HCT116 (cell line): Measurements from ENCODE around the gene CYP24A1. TPM values are rescaled to one million over a fixed set of nuclear protein-coding genes. Genes with fewer than 3 reads are reported as not detected.

Experiments
- ATAC-seq: fragments of 200-7000 bp; cut with Tn5 transposase; 2 replicates; pipeline ENCODE4 v1.9.1; 2020; ENCODE audit warnings: mild to moderate bottlenecking, moderate library complexity
- BruUV-seq: library from RNA; stranded (reverse); fragments of 400-500 nt; replicated peaks from 2 replicates; lab custom pipeline; 2021; lab: Mats Ljungman, UMichigan
- CTCF ChIA-PET: fragments of 300-600 bp; sonication (Branson Sonifier 250); formaldehyde crosslinking; loops from one replicate; lab custom pipeline; 2021; ENCODE audit warnings: antibody characterized with exemption; lab: Charles Lee
- POLR2A ChIA-PET: fragments of 300-600, 350-600 bp; sonication (Branson Sonifier 250); formaldehyde crosslinking; loops from one replicate; lab custom pipeline; 2021; ENCODE audit warnings: antibody characterized with exemption; lab: Charles Lee
- RAD21 ChIA-PET, 2 experiments: fragments of 300-600 bp; sonication (Branson Sonifier 250); formaldehyde crosslinking; loops; one replicate each; lab custom pipeline; 2023; ENCODE audit warnings: low total read pairs in 2 of 2; ENCODE audit not compliant: uncharacterized antibody in 2 of 2, unreplicated experiment in 2 of 2, low non-redundant PET in 1 of 2; lab: Charles Lee
- DNase-seq: peaks from one replicate; pipeline ENCODE4 v3.0.0-alpha.2; 2010; ENCODE audit warnings: low read depth, low spot score
- H2AFZ ChIP-seq: fragments of 200-600 bp; shearing (Covaris generic), sonication (generic); 2 replicates; pipeline ENCODE4 v1.6.1; 2017; ENCODE audit warnings: low read depth, mixed run types, mixed read lengths, antibody characterized with exemption, low read length; ENCODE audit not compliant: poor library complexity, severe bottlenecking
- H3K27ac ChIP-seq: 2 replicates; pipeline ENCODE4 v1.5.1; 2012; ENCODE audit warnings: low read depth, low read length
- H3K27me3 ChIP-seq: fragments of 200-600 bp; sonication (generic); 2 replicates; pipeline ENCODE4 v1.6.1; 2016; ENCODE audit warnings: mixed run types, low read length, mixed read lengths; ENCODE audit not compliant: insufficient read depth
- H3K36me3 ChIP-seq, 2 experiments: fragments of 200-500 bp in 1 of 2; fragments of 200-600 bp in 1 of 2; sonication (Bioruptor generic) in 1 of 2; sonication (generic) in 1 of 2; 2 replicates each; pipeline versions ENCODE4 v1.5.1 to v1.6.1; 2014 to 2016; ENCODE audit warnings: low read length in 2 of 2, inconsistent platforms in 1 of 2, mixed read lengths in 1 of 2, mixed run types in 1 of 2; ENCODE audit not compliant: insufficient read depth in 2 of 2, control insufficient read depth in 1 of 2
- H3K4me1 ChIP-seq, 2 experiments: fragments of 200-600 bp in 1 of 2; sonication (generic) in 1 of 2; 2 replicates each; pipeline versions ENCODE4 v1.5.1 to v1.6.1; 2012 to 2017; ENCODE audit warnings: low read length in 2 of 2, inconsistent platforms in 1 of 2, mild to moderate bottlenecking in 1 of 2, mixed read lengths in 1 of 2, mixed run types in 1 of 2, moderate library complexity in 1 of 2; ENCODE audit not compliant: insufficient read depth in 2 of 2, control insufficient read depth in 1 of 2
- H3K4me2 ChIP-seq: fragments of 200-600 bp; sonication (generic); 2 replicates; pipeline ENCODE4 v1.6.1; 2017; ENCODE audit warnings: mixed run types, low read length, mixed read lengths
- H3K4me3 ChIP-seq, 2 experiments: fragments of 200-600 bp in 1 of 2; sonication (generic) in 1 of 2; replicated peaks in 1 of 2; 2 replicates each; pipeline ENCODE4 v1.5.1; 2011 to 2016; ENCODE audit warnings: low read length in 2 of 2, control low read depth in 1 of 2, low read depth in 1 of 2, mild to moderate bottlenecking in 1 of 2, mixed read lengths in 1 of 2, mixed run types in 1 of 2
- H3K79me2 ChIP-seq: fragments of 200-600 bp; sonication (generic); 2 replicates; pipeline ENCODE4 v1.6.1; 2017; ENCODE audit warnings: mild to moderate bottlenecking, mixed run types, low read length, moderate library complexity, mixed read lengths; ENCODE audit not compliant: insufficient read depth
- H3K9ac ChIP-seq: fragments of 200-600 bp; sonication (generic); 2 replicates; pipeline ENCODE4 v1.6.1; 2016; ENCODE audit warnings: low read length, mixed read lengths
- H3K9me2 ChIP-seq: fragments of 200-600 bp; sonication (generic), shearing (Covaris generic); 2 replicates; pipeline ENCODE4 v1.6.1; 2017; ENCODE audit warnings: mixed run types, mild to moderate bottlenecking, moderate library complexity; ENCODE audit not compliant: insufficient read depth
- H3K9me3 ChIP-seq, 2 experiments: fragments of 200-500 bp in 1 of 2; fragments of 200-600 bp in 1 of 2; sonication (Bioruptor generic) in 1 of 2; sonication (generic) in 1 of 2; 2 replicates each; pipeline ENCODE4 v1.6.1; 2014 to 2017; ENCODE audit warnings: low read length in 2 of 2, mixed read lengths in 2 of 2, inconsistent platforms in 1 of 2, low read depth in 1 of 2, mild to moderate bottlenecking in 1 of 2, mixed run types in 1 of 2, moderate library complexity in 1 of 2; ENCODE audit not compliant: control insufficient read depth in 1 of 2, insufficient read depth in 1 of 2
- H4K20me1 ChIP-seq: fragments of 200-600 bp; sonication (generic), shearing (Covaris generic); 2 replicates; pipeline ENCODE4 v1.6.1; 2017; ENCODE audit warnings: mixed run types, mild to moderate bottlenecking, moderate library complexity; ENCODE audit not compliant: insufficient read depth
- CEBPB ChIP-seq: IDR thresholded peaks from 2 replicates; pipeline ENCODE4 v1.6.1; 2012; ENCODE audit warnings: low read depth
- EZH2 ChIP-seq: fragments of 200-600 bp; sonication (generic); IDR thresholded peaks from 2 replicates; pipeline ENCODE4 v1.6.1; 2017; ENCODE audit warnings: antibody characterized with exemption, mixed run types
- EZH2phosphoT487 ChIP-seq: fragments of 200-600 bp; IDR thresholded peaks from 2 replicates; pipeline ENCODE4 v1.6.1; 2018; ENCODE audit warnings: antibody characterized with exemption, borderline replicate concordance
- FOSL1 ChIP-seq: IDR thresholded peaks from 2 replicates; pipeline ENCODE4 v1.6.1; 2012; ENCODE audit warnings: low read depth
- JUND ChIP-seq: IDR thresholded peaks from 2 replicates; pipeline ENCODE4 v1.6.1; 2012
- POLR2A ChIP-seq: IDR thresholded peaks from 2 replicates; pipeline ENCODE4 v1.7.0; 2011; ENCODE audit warnings: borderline replicate concordance; ENCODE audit not compliant: insufficient read depth, insufficient read length; ENCODE audit errors: extremely low read depth
- POLR2AphosphoS5 ChIP-seq: IDR thresholded peaks from 2 replicates; pipeline ENCODE4 v1.6.1; 2011; ENCODE audit warnings: mild to moderate bottlenecking, low read depth, low read length, moderate library complexity
- RAD21 ChIP-seq: IDR thresholded peaks from 2 replicates; pipeline ENCODE4 v1.6.1; 2012; ENCODE audit warnings: low read depth, mild to moderate bottlenecking
- SIN3A ChIP-seq: IDR thresholded peaks from 2 replicates; pipeline ENCODE4 v1.6.1; 2012; ENCODE audit warnings: low read depth
- TCF7L2 ChIP-seq: IDR thresholded peaks from 2 replicates; pipeline ENCODE4 v1.7.0; 2011; ENCODE audit warnings: borderline replicate concordance, inconsistent platforms; ENCODE audit not compliant: insufficient read depth, insufficient read length; ENCODE audit errors: extremely low read depth
- YY1 ChIP-seq: IDR thresholded peaks from 2 replicates; pipeline ENCODE4 v1.6.1; 2011; ENCODE audit warnings: low read length, low read depth, moderate library complexity, mild to moderate bottlenecking; ENCODE audit not compliant: insufficient replicate concordance; ENCODE audit errors: extremely low read depth
- ZNF274 ChIP-seq: fragments of 200-500 bp; sonication (Bioruptor generic); IDR thresholded peaks from 2 replicates; pipeline ENCODE4 v1.6.1; 2014; ENCODE audit warnings: mild to moderate bottlenecking, low read depth, low read length, inconsistent platforms
- intact Hi-C: fragments of 100-400 bp; cut with micrococcal nuclease; formaldehyde crosslinking; loops from 2 replicates; pipeline ENCODE4 v1.10.0; 2022
- total RNA-seq: library from RNA; stranded (reverse); gene quantifications from one replicate; pipeline ENCODE4 v1.2.1, GENCODE V29; 2021; ENCODE audit not compliant: unreplicated experiment
- TF ChIP-seq, protein P1 (sequence below), 3 experiments: fragments of 200-600 bp in 1 of 3; sonication (generic) in 1 of 3; IDR thresholded peaks in 2 of 3; conservative IDR thresholded peaks in 1 of 3; 2 replicates each; pipeline ENCODE4 v1.5.1; 2012 to 2017; ENCODE audit warnings: low read depth in 2 of 3, low read length in 2 of 3, antibody characterized with exemption in 1 of 3, borderline replicate concordance in 1 of 3, control low read depth in 1 of 3, mild to moderate bottlenecking in 1 of 3, mixed read lengths in 1 of 3, mixed run types in 1 of 3, moderate library complexity in 1 of 3; ENCODE audit not compliant: insufficient read depth in 1 of 3
- TF ChIP-seq, protein P2 (sequence below): IDR thresholded peaks from 2 replicates; pipeline ENCODE4 v1.6.1; 2012; ENCODE audit warnings: low read depth
- TF ChIP-seq, protein P3 (sequence below): IDR thresholded peaks from 2 replicates; pipeline ENCODE4 v1.6.1; 2012
- TF ChIP-seq, protein P4 (sequence below): IDR thresholded peaks from 2 replicates; pipeline ENCODE4 v1.6.1; 2012

CYP24A1 gene
- total RNA-seq, 1 experiment from 2014 or later = 267 TPM

DNA sequence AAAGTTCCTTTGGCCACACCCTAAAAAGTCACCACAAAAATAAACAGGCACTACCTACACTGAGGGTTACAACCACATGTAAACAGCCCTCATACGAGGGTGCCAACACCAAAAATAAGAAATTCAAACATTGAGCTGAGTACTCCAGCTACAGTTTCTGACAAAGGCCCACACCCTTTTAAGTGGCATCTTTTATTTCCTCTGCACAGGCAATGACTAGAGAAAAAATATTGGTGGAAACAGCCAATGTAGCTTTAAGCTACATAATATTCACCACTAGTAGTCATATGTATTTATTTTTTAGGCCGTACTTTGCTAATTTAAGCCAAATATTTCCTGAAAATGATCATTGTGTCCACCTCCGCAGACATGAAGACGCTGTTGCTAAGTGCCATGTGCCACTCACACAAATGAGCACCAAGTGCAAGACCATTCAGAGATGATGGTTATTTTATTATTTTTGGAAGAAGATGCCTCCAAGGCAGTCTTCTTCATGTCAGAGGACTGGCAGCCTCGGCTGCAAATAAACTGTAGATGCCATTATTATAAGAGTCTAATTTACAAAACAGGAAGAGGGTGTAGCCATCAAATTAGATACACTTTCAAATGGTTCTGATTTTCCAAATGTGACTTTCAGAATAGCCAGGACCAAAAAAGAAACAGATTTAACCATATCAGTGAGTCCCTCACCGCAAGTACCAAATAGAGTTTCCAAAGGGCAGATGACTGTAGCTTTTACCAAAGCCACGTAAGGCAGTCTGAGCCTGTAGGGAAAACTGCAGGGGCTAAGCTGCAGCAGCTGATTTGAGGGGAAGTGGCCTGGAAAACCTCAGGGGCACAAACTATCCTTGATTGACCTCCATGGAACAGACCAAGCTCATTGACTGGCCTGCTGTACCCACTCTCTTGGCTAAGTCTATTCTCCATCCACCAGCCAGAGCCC lies 13.4 kb downstream of the CYP24A1 start:
- Histone ChIP-seq H2AFZ (no peak overlapping the region), H3K4me2 (no peak overlapping the region), H3K9me3 (no peaks in the 10 kb centered on the region), H3K27me3 (no peaks in the 10 kb centered on the region), H3K4me3 (no peak overlapping the region), H3K9me2 (no peaks in the 10 kb centered on the region), H3K27ac (no peak overlapping the region), H3K36me3 (peaks cover 42 to 87% of the 10 kb centered on the region in 2 experiments), H4K20me1 (no peaks in the 10 kb centered on the region), H3K4me1 (peaks cover 3 to 13% of the 10 kb centered on the region in 2 experiments; a peak in 2 of 4 replicates), H3K9ac (no peak overlapping the region), H3K79me2 (no peaks in the 10 kb centered on the region; the same call in 1 of the 2 replicates)
- RAD21 ChIA-PET = no interaction called here
- TF ChIP-seq CEBPB (no peak), RAD21 (no peak), TCF7L2 (no peak), YY1 (no peak), EZH2 (no peak), JUND (no peak), ZNF274 (no peak), POLR2A (no peak), FOSL1 (no peak), POLR2AphosphoS5 (no peak), SIN3A (no peak), EZH2phosphoT487 (no peak)
- TF ChIP-seq, protein P1, sequence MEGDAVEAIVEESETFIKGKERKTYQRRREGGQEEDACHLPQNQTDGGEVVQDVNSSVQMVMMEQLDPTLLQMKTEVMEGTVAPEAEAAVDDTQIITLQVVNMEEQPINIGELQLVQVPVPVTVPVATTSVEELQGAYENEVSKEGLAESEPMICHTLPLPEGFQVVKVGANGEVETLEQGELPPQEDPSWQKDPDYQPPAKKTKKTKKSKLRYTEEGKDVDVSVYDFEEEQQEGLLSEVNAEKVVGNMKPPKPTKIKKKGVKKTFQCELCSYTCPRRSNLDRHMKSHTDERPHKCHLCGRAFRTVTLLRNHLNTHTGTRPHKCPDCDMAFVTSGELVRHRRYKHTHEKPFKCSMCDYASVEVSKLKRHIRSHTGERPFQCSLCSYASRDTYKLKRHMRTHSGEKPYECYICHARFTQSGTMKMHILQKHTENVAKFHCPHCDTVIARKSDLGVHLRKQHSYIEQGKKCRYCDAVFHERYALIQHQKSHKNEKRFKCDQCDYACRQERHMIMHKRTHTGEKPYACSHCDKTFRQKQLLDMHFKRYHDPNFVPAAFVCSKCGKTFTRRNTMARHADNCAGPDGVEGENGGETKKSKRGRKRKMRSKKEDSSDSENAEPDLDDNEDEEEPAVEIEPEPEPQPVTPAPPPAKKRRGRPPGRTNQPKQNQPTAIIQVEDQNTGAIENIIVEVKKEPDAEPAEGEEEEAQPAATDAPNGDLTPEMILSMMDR (IDR thresholded peaks at IDR 0.05 in 2 of 3, conservative IDR thresholded peaks at IDR 0.05 in 1 of 3; ENCODE audit: borderline replicate concordance in 1 of 3, insufficient read depth in 1 of 3, low read depth in 2 of 3, low read length in 2 of 3) = no peak
- TF ChIP-seq, protein P2, sequence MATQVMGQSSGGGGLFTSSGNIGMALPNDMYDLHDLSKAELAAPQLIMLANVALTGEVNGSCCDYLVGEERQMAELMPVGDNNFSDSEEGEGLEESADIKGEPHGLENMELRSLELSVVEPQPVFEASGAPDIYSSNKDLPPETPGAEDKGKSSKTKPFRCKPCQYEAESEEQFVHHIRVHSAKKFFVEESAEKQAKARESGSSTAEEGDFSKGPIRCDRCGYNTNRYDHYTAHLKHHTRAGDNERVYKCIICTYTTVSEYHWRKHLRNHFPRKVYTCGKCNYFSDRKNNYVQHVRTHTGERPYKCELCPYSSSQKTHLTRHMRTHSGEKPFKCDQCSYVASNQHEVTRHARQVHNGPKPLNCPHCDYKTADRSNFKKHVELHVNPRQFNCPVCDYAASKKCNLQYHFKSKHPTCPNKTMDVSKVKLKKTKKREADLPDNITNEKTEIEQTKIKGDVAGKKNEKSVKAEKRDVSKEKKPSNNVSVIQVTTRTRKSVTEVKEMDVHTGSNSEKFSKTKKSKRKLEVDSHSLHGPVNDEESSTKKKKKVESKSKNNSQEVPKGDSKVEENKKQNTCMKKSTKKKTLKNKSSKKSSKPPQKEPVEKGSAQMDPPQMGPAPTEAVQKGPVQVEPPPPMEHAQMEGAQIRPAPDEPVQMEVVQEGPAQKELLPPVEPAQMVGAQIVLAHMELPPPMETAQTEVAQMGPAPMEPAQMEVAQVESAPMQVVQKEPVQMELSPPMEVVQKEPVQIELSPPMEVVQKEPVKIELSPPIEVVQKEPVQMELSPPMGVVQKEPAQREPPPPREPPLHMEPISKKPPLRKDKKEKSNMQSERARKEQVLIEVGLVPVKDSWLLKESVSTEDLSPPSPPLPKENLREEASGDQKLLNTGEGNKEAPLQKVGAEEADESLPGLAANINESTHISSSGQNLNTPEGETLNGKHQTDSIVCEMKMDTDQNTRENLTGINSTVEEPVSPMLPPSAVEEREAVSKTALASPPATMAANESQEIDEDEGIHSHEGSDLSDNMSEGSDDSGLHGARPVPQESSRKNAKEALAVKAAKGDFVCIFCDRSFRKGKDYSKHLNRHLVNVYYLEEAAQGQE = no peak
- TF ChIP-seq, protein P3, sequence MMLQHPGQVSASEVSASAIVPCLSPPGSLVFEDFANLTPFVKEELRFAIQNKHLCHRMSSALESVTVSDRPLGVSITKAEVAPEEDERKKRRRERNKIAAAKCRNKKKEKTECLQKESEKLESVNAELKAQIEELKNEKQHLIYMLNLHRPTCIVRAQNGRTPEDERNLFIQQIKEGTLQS = no peak
- TF ChIP-seq, protein P4, sequence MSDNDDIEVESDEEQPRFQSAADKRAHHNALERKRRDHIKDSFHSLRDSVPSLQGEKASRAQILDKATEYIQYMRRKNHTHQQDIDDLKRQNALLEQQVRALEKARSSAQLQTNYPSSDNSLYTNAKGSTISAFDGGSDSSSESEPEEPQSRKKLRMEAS = no peak
- CTCF ChIA-PET = no interaction called here
- no peak for ATAC-seq
- no peak for DNase-seq
- no TSS peak for BruUV-seq
- POLR2A ChIA-PET = no interaction called here
- intact Hi-C loops = no loop called here
